ACHN (cell line): ENCODE data around the gene FAIM2.
A peak's percentile ranks its signal among the peaks of the same experiment; 100 is the strongest.
"Not testable (repeated sequence)": the region's sequence is repeated elsewhere in the genome, so short reads cannot be mapped to it uniquely, and the experiment has no call there.

Experiments
- DNase-seq: peaks from one replicate; pipeline ENCODE4 v3.0.0-alpha.2; 2015
- in situ Hi-C: cut with HindIII; loops from 2 replicates; pipeline ENCODE4 v1.10.0; 2017; ENCODE audit warnings: low sequenced_read_pairs, low pct_ligation_motif_present, low pct_unique_long_range_greater_than_20kb

FAIM2 gene

GRCh38 chr12:49872381-49872780 lies 31.3 kb downstream of the FAIM2 start:
- no peak for DNase-seq
- in situ Hi-C loops: loop anchor here (25.0 kb wide), 1 partner anchor 190 kb away; the partner anchor contains the start of gene ASIC1

DNA sequence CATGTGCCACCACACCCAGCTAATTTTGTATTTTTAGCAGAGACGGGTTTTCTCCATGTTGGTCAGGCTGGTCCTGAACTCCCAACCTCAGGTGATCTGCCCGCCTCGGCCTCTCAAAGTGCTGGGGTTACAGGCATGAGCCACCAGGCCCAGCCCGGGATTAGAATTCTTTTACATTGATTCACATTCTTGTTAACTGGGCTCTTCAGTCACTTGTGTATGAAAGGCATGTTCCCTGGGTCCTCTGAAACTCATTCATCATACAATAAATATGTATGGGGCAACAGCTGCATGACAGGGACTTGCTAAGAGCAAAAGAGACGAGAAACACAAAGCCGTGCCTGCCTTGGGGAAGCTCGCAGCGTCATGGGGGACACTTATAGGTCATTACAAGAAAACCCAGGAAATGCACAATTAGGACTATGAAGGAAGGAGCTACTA lies 31.9 kb downstream of the FAIM2 start:
- not testable (repeated sequence) for DNase-seq
- in situ Hi-C loops: loop anchor here (25.0 kb wide), 1 partner anchor 190 kb away; the partner anchor contains the start of gene ASIC1

DNA sequence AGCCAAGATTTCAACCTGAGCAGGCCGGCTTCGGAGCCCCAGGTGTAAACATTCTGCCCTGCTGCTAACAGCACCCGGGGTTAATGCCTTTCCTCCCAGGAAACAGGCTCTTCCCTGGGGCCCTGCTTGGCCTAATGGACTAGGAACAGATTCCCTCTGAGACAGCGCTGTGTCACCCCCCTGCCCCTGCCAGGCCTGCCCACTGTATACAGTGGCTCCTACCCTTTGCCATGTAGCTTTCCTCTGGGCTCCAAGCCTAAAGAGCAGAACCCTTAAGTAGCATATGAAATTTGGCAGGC lies 32.5 kb downstream of the FAIM2 start:
- in situ Hi-C loops: loop anchor here (25.0 kb wide), 1 partner anchor 191 kb away; the partner anchor contains the start of gene ASIC1
- DNase-seq: no peak

DNA sequence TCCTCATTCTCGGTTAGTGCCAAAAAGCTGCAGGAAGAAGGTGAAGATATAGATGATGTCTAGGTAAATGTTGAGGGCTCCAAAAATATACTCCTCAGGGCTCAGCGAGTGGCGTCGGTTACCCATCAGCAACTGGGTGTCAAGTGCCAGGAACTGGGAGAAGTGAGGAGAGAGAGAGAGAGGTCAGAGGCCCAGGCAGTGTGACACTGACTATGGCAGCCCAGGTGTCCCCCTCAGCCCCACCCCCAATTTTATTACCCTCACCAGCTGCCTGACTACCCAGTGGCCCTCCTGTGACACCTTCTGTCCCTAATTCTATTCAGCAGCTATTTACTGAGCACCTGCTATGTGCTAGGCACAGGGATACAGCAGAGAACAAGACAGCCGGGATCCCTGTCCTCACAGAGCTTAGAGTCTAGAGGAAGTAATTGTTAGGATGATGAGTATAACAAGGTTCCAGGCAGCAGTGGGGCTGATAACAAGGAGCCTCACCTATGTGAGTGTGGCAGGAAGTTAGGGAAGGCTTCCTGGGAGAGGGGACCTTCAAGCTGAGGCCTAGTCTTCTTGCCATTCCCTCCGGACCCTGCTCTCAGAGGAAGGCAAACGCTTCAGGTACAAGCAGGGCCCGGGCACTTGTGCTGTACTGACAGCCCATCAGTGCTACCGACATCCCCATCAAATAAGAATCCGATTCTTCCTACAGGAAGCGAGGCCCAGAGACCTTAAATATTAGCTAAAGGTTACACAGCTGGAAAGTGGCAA lies 33.0 kb downstream of the FAIM2 start:
- no peak for DNase-seq
- in situ Hi-C loops: loop anchor here (25.0 kb wide), 1 partner anchor 192 kb away; the partner anchor contains the start of gene ASIC1

DNA sequence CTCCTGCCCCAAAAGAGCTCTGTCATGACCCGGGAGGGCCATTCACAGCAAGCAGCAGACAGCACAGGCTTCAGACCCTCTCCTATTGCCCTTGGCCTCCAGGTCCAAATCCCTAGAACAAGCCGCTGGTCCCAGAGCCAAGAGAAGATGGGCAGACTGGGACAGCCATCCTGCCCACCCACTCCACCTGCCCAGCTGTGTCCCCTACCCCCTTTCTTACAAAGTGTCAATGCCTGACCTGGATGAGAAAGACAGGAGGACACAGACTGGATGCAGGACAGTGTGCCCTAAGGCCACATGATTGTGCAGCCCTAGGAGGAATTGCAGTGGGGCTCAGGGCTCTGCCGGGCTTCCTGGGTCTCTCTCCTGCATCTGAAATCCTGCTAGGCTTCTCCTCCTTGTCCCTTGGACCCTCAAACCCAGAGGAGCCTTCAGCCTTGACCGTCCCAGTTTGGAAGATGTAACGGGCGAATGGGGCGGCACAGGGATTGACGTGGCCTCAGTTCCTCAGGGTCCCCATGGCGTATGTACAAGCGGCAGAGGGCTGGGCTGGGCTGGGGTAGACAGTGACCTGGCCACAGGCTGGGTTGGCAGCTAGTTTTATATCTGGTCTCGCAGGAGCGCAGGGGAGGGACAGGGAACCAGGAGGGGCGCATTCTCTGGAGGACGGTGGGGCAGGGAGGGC lies 33.7 kb downstream of the FAIM2 start:
- DNase-seq: no peak
- in situ Hi-C loops: loop anchor here (25.0 kb wide), 1 partner anchor 192 kb away; the partner anchor contains the start of gene ASIC1

- in situ Hi-C loops: loop anchor here (25.0 kb wide), 1 partner anchor 193 kb away; the partner anchor contains the start of gene ASIC1
- DNase-seq: peak; percentile 36
Measured at GRCh38 chr12:49868952-49869815, 34.5 kb downstream of the FAIM2 start.

GRCh38 chr12:49868449-49868848 lies 35.3 kb downstream of the FAIM2 start:
- no peak for DNase-seq
- in situ Hi-C loops: loop anchor here (25.0 kb wide), 1 partner anchor 194 kb away; the partner anchor contains the start of gene ASIC1

- DNase-seq: no peak
- in situ Hi-C loops: loop anchor here (25.0 kb wide), 1 partner anchor 195 kb away; the partner anchor contains the start of gene ASIC1
Measured at GRCh38 chr12:49867570-49868341, 35.9 kb downstream of the FAIM2 start.

- DNase-seq: peak; percentile 73
- in situ Hi-C loops: loop anchor here (25.0 kb wide), 1 partner anchor 195 kb away; the partner anchor contains the start of gene ASIC1
Measured at GRCh38 chr12:49866859-49867569, 36.7 kb downstream of the FAIM2 start.

DNA sequence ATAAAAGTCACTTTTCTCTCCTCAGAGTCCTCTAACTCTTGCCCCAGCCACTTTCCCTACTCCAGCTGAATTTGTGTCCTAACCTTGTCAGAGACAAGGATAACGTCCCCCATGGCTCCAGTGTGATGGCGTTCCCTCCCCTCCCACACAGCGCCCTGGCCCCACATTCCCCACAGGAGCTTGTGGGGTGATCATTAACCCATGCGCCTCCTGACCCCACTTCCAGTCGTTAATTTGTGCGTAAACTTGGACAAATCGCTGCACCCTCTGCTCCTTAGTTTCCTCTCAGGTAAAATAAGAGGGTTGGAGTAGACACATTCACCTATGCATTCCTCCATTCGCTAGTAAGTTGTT lies 37.9 kb downstream of the FAIM2 start:
- in situ Hi-C loops: loop anchor here (25.0 kb wide), 1 partner anchor 197 kb away; the partner anchor contains the start of gene ASIC1
- no peak for DNase-seq

DNA sequence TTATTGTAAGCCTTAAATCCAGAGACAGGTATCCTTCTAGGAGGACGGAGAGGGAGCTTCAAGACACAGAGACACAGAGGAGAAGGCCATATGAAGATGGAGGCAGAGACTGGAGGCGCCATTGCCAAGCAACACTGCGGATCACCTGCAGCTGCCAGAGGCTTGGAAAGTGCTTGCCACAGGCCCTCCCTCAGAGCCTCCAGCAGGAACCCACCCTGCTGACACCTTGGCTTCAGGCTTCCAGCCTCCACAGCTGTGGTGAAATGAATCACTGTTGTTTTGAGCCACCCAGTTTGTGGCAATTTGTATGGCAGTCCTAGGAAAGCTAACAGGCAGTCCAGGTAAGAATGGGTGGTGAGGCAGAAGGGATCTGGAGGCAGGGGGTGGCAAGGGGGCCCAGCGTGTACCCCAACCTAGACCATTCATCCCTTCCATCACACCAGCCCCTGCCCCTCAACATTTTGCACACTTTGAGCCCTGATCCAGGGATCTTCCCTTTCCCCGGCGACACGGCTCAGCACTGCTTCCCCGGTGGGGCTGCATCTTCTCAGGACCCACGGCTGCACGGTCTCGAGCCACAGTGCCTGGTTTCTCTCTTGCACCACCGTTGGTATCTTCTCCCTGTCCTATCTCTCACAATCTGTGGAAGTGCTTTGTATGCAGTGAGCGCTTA lies 38.5 kb downstream of the FAIM2 start:
- no peak for DNase-seq
- in situ Hi-C loops: loop anchor here (25.0 kb wide), 1 partner anchor 197 kb away; the partner anchor contains the start of gene ASIC1

DNA sequence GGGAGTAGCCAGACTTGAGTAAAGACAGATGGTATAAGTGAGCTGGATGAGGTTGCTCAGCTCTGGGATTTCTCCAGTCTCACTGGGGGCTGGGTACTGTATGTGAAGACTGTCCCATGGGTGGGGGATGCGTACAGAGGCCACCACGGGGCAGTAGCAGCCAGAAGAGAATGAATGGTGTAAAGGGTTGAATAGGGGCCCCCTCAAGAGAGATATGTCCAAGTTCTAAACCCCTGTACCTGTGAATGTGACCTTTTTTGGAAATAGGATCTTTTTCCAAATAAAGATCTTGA lies 39.0 kb downstream of the FAIM2 start:
- DNase-seq: no peak

GRCh38 chr12:49863946-49864797 lies 39.5 kb downstream of the FAIM2 start:
- in situ Hi-C loops: loop anchor here (25.0 kb wide), 1 partner anchor 198 kb away; the partner anchor contains the start of gene ASIC1
- no peak for DNase-seq

More for the DNA sequence above, 39.0 kb downstream of the FAIM2 start:
- in situ Hi-C loops: loop anchor here (25.0 kb wide), 1 partner anchor 198 kb away; the partner anchor contains the start of gene ASIC1

DNA sequence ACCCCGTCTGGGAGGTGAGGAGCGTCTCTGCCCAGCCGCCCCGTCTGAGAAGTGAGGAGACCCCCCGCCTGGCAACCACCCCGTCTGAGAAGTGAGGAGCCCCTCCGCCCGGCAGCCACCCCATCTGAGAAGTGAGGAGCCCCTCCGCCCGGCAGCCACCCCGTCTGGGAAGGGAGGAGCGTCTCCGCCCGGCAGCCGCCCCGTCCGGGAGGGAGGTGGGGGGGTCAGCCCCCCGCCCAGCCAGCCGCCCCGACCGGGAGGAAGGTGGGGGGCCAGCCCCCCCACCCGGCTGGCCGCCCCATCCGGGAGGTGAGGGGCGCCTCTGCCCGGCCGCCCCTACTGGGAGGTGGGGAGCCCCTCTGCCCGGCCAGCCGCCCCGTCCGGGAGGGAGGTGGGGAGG lies 42.8 kb downstream of the FAIM2 start:
- DNase-seq: not testable (repeated sequence)
- in situ Hi-C loops: loop anchor here (25.0 kb wide), 1 partner anchor 201 kb away; the partner anchor contains the start of gene ASIC1

GRCh38 chr12:49855890-49856289 lies 47.8 kb downstream of the FAIM2 start:
- in situ Hi-C loops: loop anchor here (25.0 kb wide), 1 partner anchor 206 kb away; the partner anchor contains the start of gene ASIC1
- DNase-seq: not testable (repeated sequence)

- in situ Hi-C loops: loop anchor here (25.0 kb wide), 1 partner anchor 207 kb away; the partner anchor contains the start of gene ASIC1
- no peak for DNase-seq
Measured at GRCh38 chr12:49854976-49855375, 48.7 kb downstream of the FAIM2 start.
